Psoas muscle (tissue), 8 donors: Measurements from ENCODE around the gene TIMM17B. TPM values are rescaled to one million over a fixed set of nuclear protein-coding genes. Genes with fewer than 3 reads are reported as not detected.
"Not testable (repeated sequence)": the region's sequence is repeated elsewhere in the genome, so short reads cannot be mapped to it uniquely, and the experiment has no call there.

ENCODE experiments used
- ATAC-seq, 4 donors: fragments of 200-7000 bp; cut with Tn5 transposase; one replicate each; pipeline ENCODE4 v1.9.1; 2020; ENCODE audit warnings: moderate library complexity in 3 of 4, mild to moderate bottlenecking in 2 of 4
- DNase-seq, 2 donors: peaks; one replicate each; pipeline ENCODE4 v3.0.0-alpha.2; 2020
- H3K27ac ChIP-seq: fragments of 200-600 bp; one replicate; pipeline ENCODE4 v1.8.0; 2022
- H3K27me3 ChIP-seq, 3 donors: fragments of 200-600 bp in 1 of 3; one replicate each; pipeline versions ENCODE4 v1.6.1 to v1.8.0; 2013 to 2022; ENCODE audit warnings: low read length in 2 of 3, mild to moderate bottlenecking in 2 of 3, moderate library complexity in 1 of 3; ENCODE audit not compliant: insufficient read depth in 3 of 3
- H3K36me3 ChIP-seq, 2 donors: fragments of 200-600 bp in 1 of 2; one replicate each; pipeline versions ENCODE4 v1.6.1 to v1.8.0; 2013 to 2022; ENCODE audit warnings: low read depth in 1 of 2, mild to moderate bottlenecking in 1 of 2, moderate library complexity in 1 of 2; ENCODE audit not compliant: insufficient read depth in 1 of 2
- H3K4me1 ChIP-seq: fragments of 200-600 bp; one replicate; pipeline ENCODE4 v1.8.0; 2022
- H3K4me3 ChIP-seq: fragments of 200-600 bp; one replicate; pipeline ENCODE4 v1.8.0; 2022; ENCODE audit warnings: mild to moderate bottlenecking
- H3K9me3 ChIP-seq: fragments of 200-600 bp; one replicate; pipeline ENCODE4 v1.8.0; 2022
- WGBS, 3 donors: extraction: QIAGEN DNeasy Blood & Tissue Kit; methylation state at CpG; one replicate each; pipeline versions ENCODE4 v1.1.6 to v1.1.7; 2013; 5-methylcytosine and 5-hydroxymethylcytosine counted together
- intact Hi-C, 2 donors: fragments of 100-400 bp; cut with DNase I; formaldehyde crosslinking; loops; one replicate each; pipeline versions ENCODE4 v1.11.0 to v1.14.2; 2022
- polyA plus RNA-seq, 3 donors: library from polyadenylated mRNA; stranded (reverse); fragments of 200-250 nt; gene quantifications; one replicate each; pipeline ENCODE4 v1.2.3, GENCODE V29; 2013
- total RNA-seq, 4 donors: library from RNA; stranded (reverse); fragmentation: NEBNext Ultra II Directional in 2 of 4; extraction: Animal tissue kit (Norgen Biotek cat#: 25700) in 2 of 4; gene quantifications; one replicate each; pipeline versions ENCODE4 v1.2.1 to v1.2.4, GENCODE V29; 2021 to 2023
- TF ChIP-seq, protein P1 (sequence below): fragments of 200-600 bp; IDR thresholded peaks from one replicate; pipeline ENCODE4 v1.8.0; 2022; ENCODE audit warnings: antibody characterized with exemption
- donor health status: healthy with polysubstance abuse.
- donor health status: DM: no; HTN: no; CAD: no; lungs with moderate emphysema.
- donor health status: Bipolar disorder and iron deficiency.
- donor health status: healthy.
- donor health status: DM: yes; HTN: yes; CAD: no.
- donor health status: DM: no; HTN: no; CAD: no.
- donor health status: DM: no; HTN: no; CAD: no.
- donor health status: DM: yes; HTN: yes; CAD: no.

The TIMM17B gene
- total and polyA plus RNA-seq, 7 donors, result 56.6 to 91.6 (median 72.3) TPM

GRCh38 chrX:48864210-48864609 is 33.4 kb downstream of the TIMM17B start:
- TF ChIP-seq, protein P1, sequence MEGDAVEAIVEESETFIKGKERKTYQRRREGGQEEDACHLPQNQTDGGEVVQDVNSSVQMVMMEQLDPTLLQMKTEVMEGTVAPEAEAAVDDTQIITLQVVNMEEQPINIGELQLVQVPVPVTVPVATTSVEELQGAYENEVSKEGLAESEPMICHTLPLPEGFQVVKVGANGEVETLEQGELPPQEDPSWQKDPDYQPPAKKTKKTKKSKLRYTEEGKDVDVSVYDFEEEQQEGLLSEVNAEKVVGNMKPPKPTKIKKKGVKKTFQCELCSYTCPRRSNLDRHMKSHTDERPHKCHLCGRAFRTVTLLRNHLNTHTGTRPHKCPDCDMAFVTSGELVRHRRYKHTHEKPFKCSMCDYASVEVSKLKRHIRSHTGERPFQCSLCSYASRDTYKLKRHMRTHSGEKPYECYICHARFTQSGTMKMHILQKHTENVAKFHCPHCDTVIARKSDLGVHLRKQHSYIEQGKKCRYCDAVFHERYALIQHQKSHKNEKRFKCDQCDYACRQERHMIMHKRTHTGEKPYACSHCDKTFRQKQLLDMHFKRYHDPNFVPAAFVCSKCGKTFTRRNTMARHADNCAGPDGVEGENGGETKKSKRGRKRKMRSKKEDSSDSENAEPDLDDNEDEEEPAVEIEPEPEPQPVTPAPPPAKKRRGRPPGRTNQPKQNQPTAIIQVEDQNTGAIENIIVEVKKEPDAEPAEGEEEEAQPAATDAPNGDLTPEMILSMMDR, result no peak
- H3K9me3 ChIP-seq, result no peaks in the 10 kb centered on the region
- H3K4me3 ChIP-seq, result no peak overlapping the region
- H3K36me3 ChIP-seq, result no peaks in the 10 kb centered on the region
- H3K27ac ChIP-seq, result no peak overlapping the region
- no peak for DNase-seq
- intact Hi-C loops, result no loop called here
- no peak for ATAC-seq
- WGBS, 3 donors, result 37 to 56% (median 45%) methylated on average over 4 of the region's 4 CpGs
- H3K4me1 ChIP-seq, result no peaks in the 10 kb centered on the region
- H3K27me3 ChIP-seq, result peaks cover 0 to 3% (median 0%) of the 10 kb centered on the region in 3 donors

DNA sequence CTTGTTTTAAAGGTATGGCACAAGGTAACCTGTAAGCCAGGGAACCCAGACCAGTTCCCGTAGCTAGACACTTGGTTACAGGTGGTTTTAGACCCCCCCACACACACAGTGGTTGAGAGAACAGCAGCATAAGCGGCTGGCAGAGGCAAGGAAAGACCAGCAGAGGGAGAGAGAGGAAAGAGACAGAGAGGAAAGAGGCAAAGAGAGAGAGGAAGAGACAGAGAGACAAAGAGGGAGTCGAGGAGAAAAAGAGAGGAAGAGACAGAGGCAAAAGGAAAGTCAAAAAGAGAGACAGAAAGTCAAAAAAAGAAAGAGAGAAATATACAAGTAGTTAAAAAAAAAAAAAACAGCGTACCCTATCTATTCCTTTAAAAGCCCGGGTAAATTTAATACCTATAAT is 42.7 kb downstream of the TIMM17B start:
- no peaks in the 10 kb centered on the region for H3K36me3 ChIP-seq
- TF ChIP-seq, protein P1, result no peak
- WGBS, 3 donors, result 41 to 56% (median 50%) methylated on average over 5 of the region's 5 CpGs
- H3K27me3 ChIP-seq, result peaks cover 0 to 9% (median 0%) of the 10 kb centered on the region in 3 donors
- no peak for DNase-seq
- no peak overlapping the region for H3K4me3 ChIP-seq
- no peak for ATAC-seq
- no peaks in the 10 kb centered on the region for H3K9me3 ChIP-seq
- intact Hi-C loops, result no loop called here
- H3K27ac ChIP-seq, result no peak overlapping the region
- H3K4me1 ChIP-seq, result no peaks in the 10 kb centered on the region

DNA sequence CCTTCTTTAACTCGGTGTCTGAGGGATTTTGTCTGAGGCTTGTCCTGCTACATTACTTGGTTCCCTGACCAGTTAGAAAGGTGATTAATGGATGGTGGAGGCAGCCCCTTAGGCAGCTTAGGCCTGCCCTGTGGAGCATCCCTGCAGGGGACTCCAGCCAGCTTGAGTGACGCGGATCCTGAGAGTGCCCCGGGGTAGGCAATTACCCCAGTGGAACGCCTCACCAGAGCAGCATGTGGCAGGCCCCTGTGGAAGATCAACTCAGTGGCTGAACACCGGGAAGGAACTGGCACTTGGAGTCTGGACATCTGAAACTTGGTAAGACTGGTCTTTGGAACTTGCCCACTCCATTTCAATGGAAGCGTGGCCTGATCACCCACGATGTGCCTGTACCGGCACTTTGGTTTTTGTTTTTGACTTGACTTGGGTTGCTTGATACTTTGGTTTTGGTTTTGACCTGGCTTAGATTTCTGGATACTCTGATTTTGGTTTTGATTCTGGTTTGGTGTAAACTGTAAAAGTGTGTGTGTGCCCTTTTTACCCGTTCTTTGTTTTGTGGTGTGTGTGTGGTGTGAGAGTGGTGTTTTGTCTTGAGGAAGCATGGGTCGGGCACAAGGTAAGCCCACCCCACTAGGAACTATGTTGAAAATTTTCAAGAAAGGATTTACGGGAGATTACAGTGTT is 43.3 kb downstream of the TIMM17B start:
- H3K9me3 ChIP-seq, ATAC-seq, H3K4me3 ChIP-seq, H3K36me3 ChIP-seq, H3K27ac ChIP-seq, intact Hi-C loops, H3K4me1 ChIP-seq, DNase-seq: not testable (repeated sequence)
- WGBS, 3 donors, result 83 to 90% (median 89%) methylated on average over 12 of the region's 12 CpGs
- H3K27me3 ChIP-seq, result peaks cover 0 to 15% (median 0%) of the 10 kb centered on the region in 3 donors

DNA sequence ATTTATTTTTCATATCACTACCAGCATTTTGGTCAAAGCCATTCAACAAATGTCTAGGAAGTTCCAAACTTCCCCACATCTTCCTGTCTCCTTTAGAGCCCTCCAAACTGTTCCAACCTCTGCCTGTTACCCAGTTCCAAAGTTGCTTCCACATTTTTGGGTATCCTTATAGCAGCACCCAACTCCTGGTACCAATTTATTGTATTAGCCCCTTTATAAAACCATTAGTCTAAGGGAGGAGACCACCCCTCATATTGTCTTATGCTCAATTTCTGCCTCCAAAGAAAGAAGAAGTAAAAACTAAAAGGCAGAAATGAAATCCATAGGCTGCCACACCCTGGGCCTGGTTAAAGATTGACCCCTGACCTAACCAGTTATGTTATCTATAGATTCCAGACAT is 44.1 kb downstream of the TIMM17B start:
- ATAC-seq, H3K27ac ChIP-seq, H3K4me3 ChIP-seq, DNase-seq, H3K9me3 ChIP-seq, H3K4me1 ChIP-seq, intact Hi-C loops, H3K36me3 ChIP-seq: not testable (repeated sequence)
- peaks cover 0 to 18% (median 0%) of the 10 kb centered on the region in 3 donors for H3K27me3 ChIP-seq

GRCh38 chrX:48852857-48853256 is 44.7 kb downstream of the TIMM17B start:
- intact Hi-C loops, result no loop called here
- TF ChIP-seq, protein P1, result no peak
- Histone ChIP-seq H3K9me3 (no peaks in the 10 kb centered on the region), H3K36me3 (no peaks in the 10 kb centered on the region), H3K4me1 (no peaks in the 10 kb centered on the region), H3K4me3 (no peak overlapping the region), H3K27ac (no peak overlapping the region), H3K27me3 (peaks cover 0 to 18% (median 0%) of the 10 kb centered on the region in 3 donors)
- 68 to 78% (median 72%) methylated on average over 5 to 7 of the region's 7 CpGs for WGBS, 3 donors
- DNase-seq (no peak), ATAC-seq (no peak)

- H3K27me3 ChIP-seq, result peaks cover 0 to 18% (median 0%) of the 10 kb centered on the region in 3 donors
- WGBS, 3 donors, result 23 to 61% (median 57%) methylated on average over 1 of the region's 1 CpG
- intact Hi-C loops, result no loop called here
Observed at GRCh38 chrX:48848847-48849246, 48.7 kb downstream of the TIMM17B start.

More at GRCh38 chrX:48848847-48849246, 48.7 kb downstream of the TIMM17B start:
- ATAC-seq (no peak), DNase-seq (no peak)
- no peak overlapping the region for H3K27ac ChIP-seq
- TF ChIP-seq, protein P1, result no peak
- H3K36me3 ChIP-seq, result no peaks in the 10 kb centered on the region
- no peaks in the 10 kb centered on the region for H3K9me3 ChIP-seq
- no peaks in the 10 kb centered on the region for H3K4me1 ChIP-seq
- no peak overlapping the region for H3K4me3 ChIP-seq
